ENCODE results near the gene RERE.
"Not testable (repeated sequence)": the region's sequence is repeated elsewhere in the genome, so short reads cannot be mapped to it uniquely, and the experiment has no call there.

RERE gene

GRCh38 chr1:8797216-8797615, 20.2 kb downstream of the RERE start:
- DNase-seq (ENCODE audit: low read depth), result peak; percentile 69

GRCh38 chr1:8796812-8797211, 20.6 kb downstream of the RERE start:
- no peak for DNase-seq (ENCODE audit: low read depth)

- no peak for DNase-seq (ENCODE audit: low read depth)
Measured at GRCh38 chr1:8794605-8795004, 22.8 kb downstream of the RERE start.

GRCh38 chr1:8791819-8792218, 25.6 kb downstream of the RERE start:
- DNase-seq (ENCODE audit: low read depth), result no peak

- DNase-seq (ENCODE audit: low read depth), result no peak
Measured at GRCh38 chr1:8790987-8791386, 26.5 kb downstream of the RERE start.

- no peak for DNase-seq (ENCODE audit: low read depth)
Measured at GRCh38 chr1:8790478-8790877, 27.0 kb downstream of the RERE start.

- no peak for DNase-seq (ENCODE audit: low read depth)
Measured at GRCh38 chr1:8789314-8790214, 27.9 kb downstream of the RERE start.

GRCh38 chr1:8787218-8787617, 30.2 kb downstream of the RERE start:
- no peak for DNase-seq (ENCODE audit: low read depth)

GRCh38 chr1:8786204-8786603, 31.2 kb downstream of the RERE start:
- DNase-seq (ENCODE audit: low read depth), result not testable (repeated sequence)

- no peak for DNase-seq (ENCODE audit: low read depth)
Measured at GRCh38 chr1:8782955-8783354, 34.5 kb downstream of the RERE start.

GRCh38 chr1:8782001-8782620, 35.3 kb downstream of the RERE start:
- no peak for DNase-seq (ENCODE audit: low read depth)

- DNase-seq (ENCODE audit: low read depth), result no peak
Measured at GRCh38 chr1:8780405-8780804, 37.0 kb downstream of the RERE start.

GRCh38 chr1:8777867-8778266, 39.6 kb downstream of the RERE start:
- no peak for DNase-seq (ENCODE audit: low read depth)

- no peak for DNase-seq (ENCODE audit: low read depth)
Measured at GRCh38 chr1:8776104-8776503, 41.3 kb downstream of the RERE start.

GRCh38 chr1:8767006-8767405, 50.4 kb downstream of the RERE start:
- DNase-seq (ENCODE audit: low read depth), result no peak

- DNase-seq (ENCODE audit: low read depth), result no peak
Measured at GRCh38 chr1:8765198-8765597, 52.2 kb downstream of the RERE start.

GRCh38 chr1:8764293-8764937, 53.0 kb downstream of the RERE start:
- no peak for DNase-seq (ENCODE audit: low read depth)

- peak; percentile 30 for DNase-seq (ENCODE audit: low read depth)
Measured at GRCh38 chr1:8763888-8764287, 53.6 kb downstream of the RERE start.

GRCh38 chr1:8754993-8755392, 62.4 kb downstream of the RERE start:
- DNase-seq (ENCODE audit: low read depth), result no peak

- DNase-seq (ENCODE audit: low read depth), result no peak
Measured at GRCh38 chr1:8754247-8754650, 63.2 kb downstream of the RERE start.

GRCh38 chr1:8753736-8754135, 63.7 kb downstream of the RERE start:
- DNase-seq (ENCODE audit: low read depth), result no peak

- no peak for DNase-seq (ENCODE audit: low read depth)
Measured at GRCh38 chr1:8752921-8753713, 64.3 kb downstream of the RERE start.
